ENCODE results near the gene UBL4B.

Gene UBL4B

DNA sequence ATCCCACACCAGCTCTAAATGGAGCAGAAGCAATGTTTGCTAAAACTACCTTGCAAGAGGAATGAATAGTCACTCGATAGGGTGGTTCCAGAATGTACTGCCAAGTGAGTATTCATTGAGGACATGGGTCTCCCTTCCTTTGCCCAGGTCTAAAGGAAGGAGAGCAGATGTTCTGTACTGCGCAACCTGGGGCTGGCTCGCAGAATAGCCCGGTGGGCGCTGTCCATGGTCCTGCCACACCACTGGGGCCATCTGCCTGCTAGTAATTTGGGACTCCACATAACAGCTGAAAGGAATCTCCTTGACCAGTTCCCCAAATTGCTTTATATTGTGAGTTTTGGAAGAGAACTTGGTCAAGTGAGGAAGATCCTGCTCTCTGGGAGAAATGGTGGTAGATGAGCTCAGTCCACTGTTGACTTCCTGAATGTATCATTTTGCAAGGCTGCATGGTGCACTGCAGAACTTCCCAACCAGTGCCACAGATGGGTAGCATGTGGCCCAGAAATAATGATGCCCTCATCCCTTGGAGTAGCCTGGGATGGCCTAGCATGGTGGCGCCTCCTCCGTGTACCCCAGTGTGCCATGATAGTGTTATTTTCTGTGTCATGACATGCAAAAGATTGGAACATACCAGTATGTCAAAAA is 43.8 kb downstream of the UBL4B start:
- no peak for DNase-seq (ENCODE audit: low read depth)

DNA sequence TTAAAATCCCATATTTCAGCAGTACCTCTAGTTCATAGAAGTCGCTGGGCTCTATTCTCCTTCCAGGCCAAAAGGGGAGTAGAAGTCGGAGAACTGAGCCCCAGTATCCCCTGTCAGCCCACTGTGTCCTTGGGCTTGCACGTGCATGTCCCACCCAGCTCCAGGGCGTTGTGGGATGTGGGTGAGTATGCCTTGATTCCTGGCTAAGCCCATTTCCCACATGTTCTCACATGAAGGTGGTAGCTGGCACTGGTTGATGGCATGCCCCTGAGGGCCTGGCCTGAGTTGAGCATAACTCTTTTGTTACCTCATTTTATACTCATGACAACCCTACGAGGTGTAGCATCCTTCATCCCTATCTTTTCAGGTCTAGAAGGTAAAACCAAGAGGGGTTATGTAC is 46.0 kb downstream of the UBL4B start:
- DNase-seq (ENCODE audit: low read depth) = no peak

DNA sequence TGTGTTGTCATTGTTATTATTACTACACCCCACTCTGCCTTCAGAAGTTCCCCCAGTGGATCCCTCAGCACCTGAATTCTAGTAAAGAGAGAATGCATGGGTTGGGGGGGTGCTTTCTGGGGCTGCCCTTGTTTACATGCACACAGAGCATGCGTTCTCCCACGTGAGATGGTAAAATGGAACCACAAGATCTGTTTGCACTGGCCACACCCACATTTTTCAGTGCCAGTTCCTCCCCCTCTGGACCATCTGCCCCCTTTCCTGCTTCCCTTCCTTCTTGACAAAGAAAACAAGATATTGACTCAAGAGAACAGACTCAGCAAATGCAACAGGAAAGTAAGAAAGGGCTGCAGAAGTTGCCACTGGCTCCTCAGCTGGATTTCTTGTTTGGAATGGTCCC is 46.9 kb downstream of the UBL4B start:
- no peak for DNase-seq (ENCODE audit: low read depth)

DNA sequence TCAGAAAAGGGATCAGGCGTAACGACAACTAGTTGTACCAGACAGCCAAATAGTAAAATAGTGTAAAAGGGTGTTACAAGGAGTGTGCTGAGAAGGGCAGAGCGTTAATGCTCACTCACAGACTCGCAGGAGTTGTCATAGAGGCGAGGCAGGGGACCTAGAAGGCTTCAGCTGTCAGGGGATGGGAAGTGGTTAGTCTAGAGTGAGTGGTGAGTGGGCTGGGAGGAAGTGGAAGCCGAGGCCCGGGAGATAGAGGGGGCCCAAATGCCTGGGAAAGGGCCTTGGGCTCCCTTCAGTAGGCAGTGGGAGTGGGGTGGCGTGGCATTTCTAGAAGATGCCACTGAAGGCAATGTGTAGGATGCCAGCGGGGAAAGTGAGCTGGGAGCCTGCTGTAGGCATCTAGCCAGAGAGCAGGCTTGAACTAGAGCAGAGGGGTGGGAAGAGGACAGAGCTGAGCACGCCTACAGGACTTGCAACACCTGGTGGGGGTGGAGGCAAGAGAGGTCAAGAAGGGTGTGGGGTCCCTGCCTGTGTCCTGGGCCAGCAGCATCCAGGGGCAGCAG is 48.4 kb downstream of the UBL4B start:
- no peak for DNase-seq (ENCODE audit: low read depth)

DNA sequence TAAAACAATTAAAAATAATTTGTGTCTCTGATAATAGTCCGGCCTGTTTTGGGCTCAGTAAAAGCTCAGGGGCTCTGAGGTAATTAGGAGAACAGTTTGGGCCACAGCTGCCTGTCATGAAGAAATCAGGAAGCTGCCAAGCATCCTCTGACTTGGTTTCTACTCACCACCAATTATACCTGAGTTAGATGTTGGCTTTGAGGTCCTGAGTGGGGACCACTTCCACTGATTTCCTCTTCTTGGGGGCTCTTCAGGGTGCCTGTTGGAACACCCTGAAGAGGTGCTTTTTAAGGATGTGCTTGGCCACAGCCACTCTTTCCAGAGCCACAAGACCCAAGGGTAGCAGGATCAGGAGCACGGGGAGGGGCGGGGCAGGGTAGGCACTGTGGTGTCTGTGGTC is 48.9 kb downstream of the UBL4B start:
- no peak for DNase-seq (ENCODE audit: low read depth)

DNA sequence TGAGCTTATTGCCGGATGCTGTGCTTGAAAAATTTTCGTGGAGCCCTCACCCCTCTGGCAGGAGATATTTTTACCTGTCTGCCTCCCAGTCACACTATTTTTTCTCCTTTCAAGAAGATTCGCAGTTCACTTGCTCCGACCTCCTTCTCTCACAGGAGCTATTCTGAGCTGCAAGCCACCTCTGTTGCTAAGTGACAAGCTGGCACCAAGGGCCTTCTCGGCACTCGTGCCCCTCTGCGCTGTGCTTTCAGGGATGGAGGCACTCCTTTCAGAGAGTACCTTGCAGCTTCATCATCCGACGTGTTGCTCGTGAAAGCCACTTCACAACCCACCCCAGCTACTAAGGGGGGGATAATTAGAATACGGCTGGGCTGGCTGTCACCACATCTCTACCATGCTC is 49.6 kb downstream of the UBL4B start:
- no peak for DNase-seq (ENCODE audit: low read depth)
